IMR-90 (cell line): ENCODE measurements around the gene CD46. TPM values are rescaled to one million over a fixed set of nuclear protein-coding genes. Genes with fewer than 3 reads are reported as not detected.

Experiments
- ATAC-seq: fragments of 200-7000 bp; cut with Tn5 transposase; 2 replicates; pipeline ENCODE4 v1.9.1; 2020; ENCODE audit warnings: low read depth, mild to moderate bottlenecking, moderate library complexity
- BruUV-seq: library from RNA; stranded (reverse); fragments of 400-500 nt; replicated peaks from 2 replicates; lab custom pipeline; 2021; lab: Mats Ljungman, UMichigan
- CTCF ChIA-PET: fragments of 300-600 bp; formaldehyde crosslinking; extraction: SDS; loops from one replicate; lab custom pipeline; 2021; ENCODE audit warnings: antibody characterized with exemption; lab: Yijun Ruan, JAX
- POLR2A ChIA-PET: fragments of 300-600 bp; sonication (Branson Sonifier 250); formaldehyde crosslinking; loops from one replicate; lab custom pipeline; 2022; ENCODE audit warnings: antibody characterized with exemption; ENCODE audit not compliant: unreplicated experiment; lab: Charles Lee
- DNase-seq: peaks from one replicate; pipeline ENCODE4 v3.0.0; 2013
- H2AFZ ChIP-seq: replicated peaks from 2 replicates; pipeline ENCODE3; 2013; ENCODE audit warnings: low read length, mild to moderate bottlenecking; ENCODE audit not compliant: poor library complexity
- H2AK5ac ChIP-seq: 2 replicates; pipeline ENCODE4 v1.6.1; 2013; ENCODE audit warnings: low read depth, low read length, inconsistent platforms
- H2AK9ac ChIP-seq: replicated peaks from 2 replicates; pipeline ENCODE3; 2013; ENCODE audit warnings: mild to moderate bottlenecking, low read depth, low read length, moderate library complexity; ENCODE audit not compliant: poor library complexity
- H2BK120ac ChIP-seq: 2 replicates; pipeline ENCODE4 v1.6.1; 2013; ENCODE audit warnings: low read depth, low read length, inconsistent platforms
- H2BK15ac ChIP-seq: 3 replicates; pipeline ENCODE4 v1.6.1; 2013; ENCODE audit warnings: low read depth, low read length, inconsistent platforms
- H2BK20ac ChIP-seq: 2 replicates; pipeline ENCODE4 v1.6.1; 2013; ENCODE audit warnings: low read depth, mild to moderate bottlenecking, inconsistent platforms, low read length, moderate library complexity
- H2BK5ac ChIP-seq: 2 replicates; pipeline ENCODE4 v1.6.1; 2013; ENCODE audit warnings: mild to moderate bottlenecking, low read depth, low read length, inconsistent platforms; ENCODE audit not compliant: poor library complexity, severe bottlenecking
- H3K14ac ChIP-seq: replicated peaks from 2 replicates; pipeline ENCODE4 v1.6.1; 2013; ENCODE audit warnings: low read depth, low read length, inconsistent platforms
- H3K18ac ChIP-seq: 2 replicates; pipeline ENCODE4 v1.6.1; 2013; ENCODE audit warnings: low read depth, low read length, control low read depth
- H3K23ac ChIP-seq: 2 replicates; pipeline ENCODE4 v1.6.1; 2013; ENCODE audit warnings: low read depth, low read length, inconsistent platforms
- H3K27ac ChIP-seq: 2 replicates; pipeline ENCODE4 v1.5.1; 2013; ENCODE audit warnings: mild to moderate bottlenecking, control low read depth, low read length; ENCODE audit not compliant: insufficient read depth
- H3K27me3 ChIP-seq: 2 replicates; pipeline ENCODE4 v1.6.1; 2013; ENCODE audit warnings: low read length; ENCODE audit not compliant: control insufficient read depth, insufficient read depth
- H3K36me3 ChIP-seq: 2 replicates; pipeline ENCODE4 v1.6.1; 2013; ENCODE audit warnings: low read length, mixed read lengths; ENCODE audit not compliant: control insufficient read depth, insufficient read depth
- H3K4ac ChIP-seq: 2 replicates; pipeline ENCODE4 v1.6.1; 2013; ENCODE audit warnings: low read depth, low read length, inconsistent platforms
- H3K4me1 ChIP-seq: 2 replicates; pipeline ENCODE4 v1.6.1; 2013; ENCODE audit warnings: low read length, mixed read lengths; ENCODE audit not compliant: control insufficient read depth, insufficient read depth
- H3K4me2 ChIP-seq: 2 replicates; pipeline ENCODE4 v1.6.1; 2013; ENCODE audit warnings: low read depth, mild to moderate bottlenecking, control low read depth, low read length, moderate library complexity
- H3K4me3 ChIP-seq: 2 replicates; pipeline ENCODE4 v1.5.1; 2013; ENCODE audit warnings: low read depth, mild to moderate bottlenecking, control low read depth, low read length, moderate library complexity; ENCODE audit not compliant: insufficient read depth
- H3K56ac ChIP-seq: 2 replicates; pipeline ENCODE4 v1.6.1; 2013; ENCODE audit warnings: low read length, inconsistent platforms; ENCODE audit not compliant: insufficient read depth; ENCODE audit errors: extremely low read depth
- H3K79me1 ChIP-seq, 2 experiments: 2 replicates each; pipeline ENCODE4 v1.6.1; 2013; ENCODE audit warnings: low read length in 2 of 2, inconsistent platforms in 1 of 2, low read depth in 1 of 2
- H3K9ac ChIP-seq: 2 replicates; pipeline ENCODE4 v1.6.1; 2013; ENCODE audit warnings: low read depth, low read length, control low read depth
- H3K9me1 ChIP-seq: 2 replicates; pipeline ENCODE4 v1.6.1; 2013; ENCODE audit warnings: low read length, inconsistent platforms; ENCODE audit not compliant: insufficient read depth
- H3K9me3 ChIP-seq: 2 replicates; pipeline ENCODE4 v1.6.1; 2013; ENCODE audit warnings: low read length; ENCODE audit not compliant: control insufficient read depth, insufficient read depth
- H4K20me1 ChIP-seq: 2 replicates; pipeline ENCODE4 v1.6.1; 2013; ENCODE audit warnings: low read length, inconsistent platforms; ENCODE audit not compliant: insufficient read depth
- H4K5ac ChIP-seq: 2 replicates; pipeline ENCODE4 v1.6.1; 2013; ENCODE audit warnings: mild to moderate bottlenecking, low read depth, low read length, control low read depth
- H4K8ac ChIP-seq, 2 experiments: 2 replicates each; pipeline ENCODE4 v1.6.1; 2013; ENCODE audit warnings: low read depth in 2 of 2, low read length in 2 of 2, control low read depth in 1 of 2, inconsistent platforms in 1 of 2
- H4K91ac ChIP-seq: 2 replicates; pipeline ENCODE4 v1.6.1; 2013; ENCODE audit warnings: low read depth, low read length, inconsistent platforms; ENCODE audit not compliant: insufficient read depth
- BHLHE40 ChIP-seq: fragments of 150-350 bp; IDR thresholded peaks from 2 replicates; pipeline ENCODE4 v1.6.1; 2016; ENCODE audit warnings: mild to moderate bottlenecking, low read depth, low read length
- CEBPB ChIP-seq: IDR thresholded peaks from 2 replicates; pipeline ENCODE4 v1.6.1; 2012; ENCODE audit warnings: low read depth, low read length, improper control_type of control experiment
- CHD1 ChIP-seq: IDR thresholded peaks from 2 replicates; pipeline ENCODE4 v1.6.1; 2012; ENCODE audit warnings: low read depth, low read length, improper control_type of control experiment
- MAFK ChIP-seq: IDR thresholded peaks from 2 replicates; pipeline ENCODE4 v1.6.1; 2012; ENCODE audit warnings: low read depth, low read length, improper control_type of control experiment
- MAZ ChIP-seq: IDR thresholded peaks from 2 replicates; pipeline ENCODE4 v1.6.1; 2012; ENCODE audit warnings: low read depth, mild to moderate bottlenecking, low read length, improper control_type of control experiment, moderate library complexity, borderline replicate concordance
- RAD21 ChIP-seq: IDR thresholded peaks from 2 replicates; pipeline ENCODE4 v1.6.1; 2012; ENCODE audit warnings: low read length, improper control_type of control experiment
- WGBS, 2 experiments: methylation state at CpG; one replicate each; pipeline versions ENCODE4 v1.1.5 to v1.1.7; 2013; ENCODE audit warnings: missing lambda C conversion rate in 2 of 2; ENCODE audit not compliant: insufficient read length in 1 of 2; ENCODE audit errors: extremely low coverage in 2 of 2; 5-methylcytosine and 5-hydroxymethylcytosine counted together
- dilution Hi-C: fragments of 300-500 bp; cut with HindIII; formaldehyde crosslinking; loops from one replicate; pipeline ENCODE4 v1.14.3; 2018; ENCODE audit warnings: low sequenced_read_pairs; ENCODE audit not compliant: unreplicated experiment
- in situ Hi-C: fragments of 300-500 bp; cut with MboI; formaldehyde crosslinking; loops from 3 replicates; pipeline ENCODE4 v1.14.3; 2019; ENCODE audit warnings: low sequenced_read_pairs, inconsistent platforms, mixed read lengths
- intact Hi-C: fragments of 100-400 bp; cut with micrococcal nuclease; formaldehyde crosslinking; loops from 2 replicates; pipeline ENCODE4 v1.10.0; 2022
- polyA plus RNA-seq, 3 experiments: library from polyadenylated mRNA; depleted of rRNA; stranded (reverse); fragments of >200 nt; gene quantifications; 2 replicates each; pipeline ENCODE4 v1.2.3, GENCODE V29; 2012; ENCODE audit warnings: low replicate concordance in 1 of 3
- total RNA-seq: library from RNA; depleted of rRNA; stranded (reverse); fragments of >200 nt; gene quantifications from 2 replicates; pipeline ENCODE4 v1.2.3, GENCODE V29; 2012

Gene CD46
- total and polyA plus RNA-seq, 2 of the 4 experiments (the other 2 are of a cell fraction), result 37.1 to 82.0 TPM

DNA sequence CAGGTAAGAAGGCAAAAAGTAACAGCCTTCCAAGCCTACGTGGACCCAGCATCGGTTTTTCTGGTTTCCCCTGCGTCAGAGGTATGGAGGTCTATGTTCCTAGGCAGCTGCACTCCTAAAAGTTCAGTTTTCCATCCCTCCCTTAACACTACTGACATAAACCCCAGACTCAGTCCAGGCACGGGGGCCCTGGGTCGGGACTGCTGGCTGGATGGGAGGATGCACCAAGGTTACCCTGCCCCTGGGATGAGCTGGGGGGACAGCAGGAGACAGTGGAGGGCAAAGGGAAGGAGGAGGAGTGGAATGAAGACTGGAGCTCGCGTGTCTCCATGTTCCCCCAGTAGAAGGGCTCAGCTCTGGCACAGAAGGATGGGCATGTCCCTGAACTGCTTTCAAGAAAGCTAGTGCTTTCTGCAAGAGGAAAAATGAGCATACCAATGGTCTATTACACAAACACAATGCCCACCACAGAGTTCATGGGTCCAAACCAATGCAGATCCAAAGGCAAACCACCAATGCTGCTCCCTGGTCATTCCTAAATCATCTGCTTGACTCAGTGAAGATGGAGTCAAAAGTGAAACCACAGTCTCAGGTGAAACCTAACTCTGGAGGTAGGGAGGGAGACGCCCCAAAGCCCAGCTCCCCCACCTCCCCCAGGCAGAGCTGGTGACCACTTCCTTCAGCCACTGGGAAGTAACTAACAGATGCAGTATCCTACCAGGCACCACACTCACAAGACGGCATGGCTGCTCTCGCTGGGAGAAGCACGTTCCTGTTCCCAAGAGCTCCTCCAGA is 54.9 kb downstream of the CD46 start (continued):
- no peak for TF ChIP-seq MAFK
- no peak for TF ChIP-seq CHD1

DNA sequence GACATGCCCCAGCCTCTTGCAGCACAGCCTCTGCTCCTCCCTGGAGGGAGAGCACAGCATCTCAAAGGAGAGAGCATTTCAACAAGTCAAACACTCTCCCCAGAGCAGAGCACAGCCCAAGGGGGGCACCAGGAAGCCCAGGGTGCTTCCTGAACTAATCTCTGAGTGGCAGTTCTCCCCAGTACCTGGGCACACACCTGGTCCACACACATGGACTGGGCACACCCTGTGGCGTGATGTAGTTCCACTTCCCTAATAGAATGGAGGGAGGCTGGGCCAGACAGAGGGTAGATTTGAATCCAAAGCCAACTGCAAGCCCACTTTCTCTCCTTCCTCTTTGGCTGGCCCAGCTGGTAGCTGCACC is 55.5 kb downstream of the CD46 start:
- no peak overlapping the region; the same call in 1 of the 2 replicates for H4K5ac ChIP-seq
- no peak overlapping the region for H3K27ac ChIP-seq
- DNase-seq (no peak), ATAC-seq (no peak)
- peak overlapping the region; percentile 8 to 95; a peak in 1 of 4 replicates for H4K8ac ChIP-seq
- peaks cover 14% of the 10 kb centered on the region for H3K4me1 ChIP-seq
- H3K79me1 ChIP-seq, result peaks cover 0 to 9% of the 10 kb centered on the region in 2 experiments; a peak in 1 of 4 replicates
- 0 out of 2 replicates have a peak overlapping the region, but pooled peaks have one; percentile 86 for H2BK120ac ChIP-seq
- H3K4ac ChIP-seq, result peak overlapping the region; percentile 77; the same call in 1 of the 2 replicates
- POLR2A ChIA-PET, result no interaction called here
- no peak overlapping the region for H3K14ac ChIP-seq
- H3K9me1 ChIP-seq, result peaks cover 27% of the 10 kb centered on the region; the same call in 1 of the 2 replicates
- no peak overlapping the region for H3K4me3 ChIP-seq
- no peak overlapping the region for H3K23ac ChIP-seq
- no peak overlapping the region for H2BK5ac ChIP-seq
- peak overlapping the region; percentile 96; the same call in 1 of the 2 replicates for H4K91ac ChIP-seq
- dilution Hi-C loops, result no loop called here
- WGBS, 2 experiments, result no CpG with 5 or more reads among the region's 1 CpG
- no peaks in the 10 kb centered on the region for H3K9me3 ChIP-seq
- no peaks in the 10 kb centered on the region for H3K27me3 ChIP-seq
- H4K20me1 ChIP-seq, result no peaks in the 10 kb centered on the region
- H2AK5ac ChIP-seq, result no peak overlapping the region
- BruUV-seq, result no TSS peak
- no peak overlapping the region for H2AK9ac ChIP-seq
- TF ChIP-seq RAD21 (no peak), MAFK (no peak), CEBPB (no peak), MAZ (no peak), BHLHE40 (no peak), CHD1 (no peak)
- H2BK15ac ChIP-seq, result peak overlapping the region; percentile 82; the same call in 1 of the 3 replicates
- H3K9ac ChIP-seq, result no peak overlapping the region
- H3K18ac ChIP-seq, result no peak overlapping the region
- H3K4me2 ChIP-seq, result no peak overlapping the region
- intact Hi-C loops, result no loop called here
- in situ Hi-C loops, result no loop called here
- H3K56ac ChIP-seq, result no peak overlapping the region
- H3K36me3 ChIP-seq, result peaks cover 19% of the 10 kb centered on the region; the same call in 1 of the 2 replicates
- CTCF ChIA-PET, result interaction anchor here (0.9 kb wide), 1 partner anchor 10 kb away, joined by 3 read pairs; no protein-coding TSS in a partner anchor
- H2BK20ac ChIP-seq, result no peak overlapping the region
- H2AFZ ChIP-seq, result peak overlapping the region; percentile 5
